Panc1 (cell line): Measurements from ENCODE around the gene EVX2. TPM values are rescaled to one million over a fixed set of nuclear protein-coding genes. Genes with fewer than 3 reads are reported as not detected.

Experiments
- ATAC-seq: fragments of 200-7000 bp; cut with Tn5 transposase; 2 replicates; pipeline ENCODE4 v1.9.1; 2020; ENCODE audit warnings: mild to moderate bottlenecking, moderate library complexity
- BruUV-seq: library from RNA; stranded (reverse); fragments of 400-500 nt; replicated peaks from 2 replicates; lab custom pipeline; 2021; lab: Mats Ljungman, UMichigan
- CTCF ChIA-PET: fragments of 300-600 bp; sonication (Branson Sonifier 250); formaldehyde crosslinking; loops from one replicate; lab custom pipeline; 2022; ENCODE audit warnings: antibody characterized with exemption; lab: Charles Lee
- POLR2A ChIA-PET: fragments of 300-600 bp; sonication (Branson Sonifier 250); formaldehyde crosslinking; loops from one replicate; lab custom pipeline; 2022; ENCODE audit warnings: antibody characterized with exemption; lab: Charles Lee
- DNase-seq: peaks from one replicate; pipeline ENCODE4 v3.0.0-alpha.2; 2010; ENCODE audit warnings: low read depth, low spot score
- H3K27ac ChIP-seq: 2 replicates; pipeline ENCODE4 v1.5.1; 2011; ENCODE audit warnings: mild to moderate bottlenecking, low read length, inconsistent platforms
- H3K27me3 ChIP-seq: fragments of 200-500 bp; sonication (Bioruptor generic); 2 replicates; pipeline ENCODE4 v1.6.0; 2014; ENCODE audit warnings: low read length, inconsistent platforms; ENCODE audit not compliant: control insufficient read depth, insufficient read depth
- H3K36me3 ChIP-seq: fragments of 200-500 bp; sonication (Bioruptor generic); 2 replicates; pipeline ENCODE4 v1.5.1; 2014; ENCODE audit warnings: inconsistent platforms, mild to moderate bottlenecking, low read length, moderate library complexity; ENCODE audit not compliant: control insufficient read depth, insufficient read depth
- H3K4me1 ChIP-seq: 2 replicates; pipeline ENCODE4 v1.5.1; 2011; ENCODE audit warnings: inconsistent platforms, mild to moderate bottlenecking, low read length, moderate library complexity; ENCODE audit not compliant: control insufficient read depth, insufficient read depth
- H3K4me3 ChIP-seq, 2 experiments: 2 replicates each; pipeline ENCODE4 v1.5.1; 2011 to 2012; ENCODE audit warnings: low read depth in 2 of 2, low read length in 2 of 2, mild to moderate bottlenecking in 2 of 2, inconsistent platforms in 1 of 2, moderate library complexity in 1 of 2
- H3K9me3 ChIP-seq: fragments of 200-500 bp; sonication (Bioruptor generic); 2 replicates; pipeline ENCODE4 v1.5.1; 2014; ENCODE audit warnings: low read depth, mild to moderate bottlenecking, inconsistent platforms, low read length, moderate library complexity; ENCODE audit not compliant: control insufficient read depth, insufficient read depth
- CTCF ChIP-seq: fragments of 450-650 bp; IDR thresholded peaks from 2 replicates; pipeline ENCODE4 v1.5.1; 2017; ENCODE audit warnings: mild to moderate bottlenecking
- POLR2AphosphoS5 ChIP-seq: IDR thresholded peaks from 2 replicates; pipeline ENCODE4 v1.6.1; 2012; ENCODE audit warnings: mild to moderate bottlenecking, low read depth, low read length, moderate library complexity
- REST ChIP-seq, 2 experiments: IDR thresholded peaks; 2 replicates each; pipeline ENCODE4 v1.6.1; 2011 to 2012; ENCODE audit warnings: low read depth in 2 of 2, control low read depth in 1 of 2, low read length in 1 of 2, mild to moderate bottlenecking in 1 of 2, moderate library complexity in 1 of 2; ENCODE audit not compliant: insufficient read depth in 1 of 2
- SIN3A ChIP-seq: IDR thresholded peaks from 2 replicates; pipeline ENCODE4 v1.6.1; 2012; ENCODE audit warnings: low read depth, mild to moderate bottlenecking, low read length, moderate library complexity, borderline replicate concordance; ENCODE audit not compliant: insufficient read depth
- TCF7L2 ChIP-seq: IDR thresholded peaks from 2 replicates; pipeline ENCODE4 v1.6.1; 2011; ENCODE audit warnings: mild to moderate bottlenecking, low read depth, low read length, inconsistent platforms
- in situ Hi-C: cut with HindIII; loops from 2 replicates; pipeline ENCODE4 v1.10.0; 2016; ENCODE audit warnings: low sequenced_read_pairs, low pct_unique_long_range_greater_than_20kb
- intact Hi-C: fragments of 100-400 bp; cut with micrococcal nuclease; formaldehyde crosslinking; loops from one replicate; pipeline ENCODE4 v1.10.0; 2022; ENCODE audit not compliant: unreplicated experiment
- total RNA-seq: library from RNA; stranded (reverse); gene quantifications from one replicate; pipeline ENCODE4 v1.2.1, GENCODE V29; 2021; ENCODE audit not compliant: unreplicated experiment

Gene EVX2
- total RNA-seq, 1 experiment from 2014 or later: not detected

GRCh38 chr2:176088048-176088936 lies 4.5 kb upstream of the EVX2 start:
- TF ChIP-seq TCF7L2 (no peak), CTCF (peak; percentile 94)
- Histone ChIP-seq H3K27me3 (peaks cover 36% of the 10 kb centered on the region), H3K4me3 (peak overlapping the region; percentile 21 to 45), H3K36me3 (no peaks in the 10 kb centered on the region), H3K27ac (no peak overlapping the region), H3K4me1 (peaks cover 9% of the 10 kb centered on the region), H3K9me3 (no peaks in the 10 kb centered on the region)
- ChIA-PET POLR2A (no interaction called here), CTCF (interaction anchor here (0.6 to 2.0 kb wide), 3 partner anchors 9 to 837 kb away, joined by 3 to 7 read pairs (median 7); no protein-coding TSS in a partner anchor)
- in situ Hi-C loops (no loop called here), intact Hi-C loops (loop anchor here (2.0 to 10.0 kb wide), 3 partner anchors 123 to 721 kb away; no protein-coding TSS in a partner anchor)
- peak; percentile 87 for ATAC-seq
- no TSS peak for BruUV-seq
- DNase-seq: no peak

- POLR2A ChIA-PET: no interaction called here
- no peak for ATAC-seq
- TF ChIP-seq POLR2AphosphoS5 (no peak), REST (IDR thresholded peaks at IDR 0.05; ENCODE audit: insufficient read depth in 1 of 2, low read depth in 2 of 2, low read length in 1 of 2) (no peak), TCF7L2 (no peak), CTCF (no peak), SIN3A (no peak)
- no peak overlapping the region for H3K27ac ChIP-seq
- intact Hi-C loops (loop anchor here (2.0 to 10.0 kb wide), 3 partner anchors 123 to 721 kb away; no protein-coding TSS in a partner anchor), in situ Hi-C loops (no loop called here)
- peaks cover 9% of the 10 kb centered on the region for H3K4me1 ChIP-seq
- no peaks in the 10 kb centered on the region for H3K36me3 ChIP-seq
- peaks cover 36% of the 10 kb centered on the region for H3K27me3 ChIP-seq
- no peak for DNase-seq
- BruUV-seq: no TSS peak
- H3K9me3 ChIP-seq: no peaks in the 10 kb centered on the region
- CTCF ChIA-PET: interaction anchor here (0.6 to 2.0 kb wide), 2 partner anchors 10 to 837 kb away, joined by 7 read pairs; no protein-coding TSS in a partner anchor
- H3K4me3 ChIP-seq: peak overlapping the region in 1 of 2 experiments; percentile 21; a peak in 2 of 4 replicates
Measured at GRCh38 chr2:176087330-176088047, 3.7 kb upstream of the EVX2 start.
